GM21528 (cell line): ENCODE measurements around the gene CREB3L2.
"Not testable (repeated sequence)": the region's sequence is repeated elsewhere in the genome, so short reads cannot be mapped to it uniquely, and the experiment has no call there.

Experiments
- ATAC-seq: cut with Tn5 transposase; IDR thresholded peaks from one replicate; pipeline ENCODE4 v1.9.1; 2021; ENCODE audit warnings: mild to moderate bottlenecking, moderate library complexity; ENCODE audit not compliant: unreplicated experiment, low FRiP score

Gene CREB3L2, protein sequence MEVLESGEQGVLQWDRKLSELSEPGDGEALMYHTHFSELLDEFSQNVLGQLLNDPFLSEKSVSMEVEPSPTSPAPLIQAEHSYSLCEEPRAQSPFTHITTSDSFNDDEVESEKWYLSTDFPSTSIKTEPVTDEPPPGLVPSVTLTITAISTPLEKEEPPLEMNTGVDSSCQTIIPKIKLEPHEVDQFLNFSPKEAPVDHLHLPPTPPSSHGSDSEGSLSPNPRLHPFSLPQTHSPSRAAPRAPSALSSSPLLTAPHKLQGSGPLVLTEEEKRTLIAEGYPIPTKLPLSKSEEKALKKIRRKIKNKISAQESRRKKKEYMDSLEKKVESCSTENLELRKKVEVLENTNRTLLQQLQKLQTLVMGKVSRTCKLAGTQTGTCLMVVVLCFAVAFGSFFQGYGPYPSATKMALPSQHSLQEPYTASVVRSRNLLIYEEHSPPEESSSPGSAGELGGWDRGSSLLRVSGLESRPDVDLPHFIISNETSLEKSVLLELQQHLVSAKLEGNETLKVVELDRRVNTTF

DNA sequence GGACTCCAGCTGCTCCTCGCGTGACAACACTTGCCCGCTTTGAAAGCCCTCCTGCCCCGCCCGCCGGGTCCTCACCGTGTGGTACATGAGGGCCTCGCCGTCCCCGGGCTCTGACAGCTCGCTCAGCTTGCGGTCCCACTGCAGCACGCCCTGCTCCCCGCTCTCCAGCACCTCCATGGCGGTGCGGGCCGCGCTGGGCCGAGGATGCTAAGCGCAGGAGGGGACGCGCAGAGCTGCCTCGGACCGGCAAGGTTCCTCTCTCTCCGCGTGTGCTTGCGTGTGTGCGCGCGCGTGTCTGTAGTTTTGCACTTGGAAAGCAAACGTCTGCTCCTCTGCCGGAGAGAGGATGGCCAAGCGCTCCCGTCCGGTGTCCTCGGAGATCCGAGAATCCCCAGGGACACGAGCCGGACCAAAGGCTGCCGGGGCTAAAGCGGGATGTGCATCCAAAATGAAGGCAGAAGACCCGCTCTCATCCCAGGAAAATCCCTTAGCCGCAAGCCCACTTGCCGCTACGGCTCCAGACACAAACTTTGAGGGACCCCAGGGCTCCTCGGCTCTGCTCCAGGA, at the start of gene CREB3L2:
Gene CREB3L2, minus strand, starts transcription at position 558 of the 567 bp plus-strand sequence. Its CDS starts 381 bp downstream, at position 177.
- peak; percentile 47 for ATAC-seq

DNA sequence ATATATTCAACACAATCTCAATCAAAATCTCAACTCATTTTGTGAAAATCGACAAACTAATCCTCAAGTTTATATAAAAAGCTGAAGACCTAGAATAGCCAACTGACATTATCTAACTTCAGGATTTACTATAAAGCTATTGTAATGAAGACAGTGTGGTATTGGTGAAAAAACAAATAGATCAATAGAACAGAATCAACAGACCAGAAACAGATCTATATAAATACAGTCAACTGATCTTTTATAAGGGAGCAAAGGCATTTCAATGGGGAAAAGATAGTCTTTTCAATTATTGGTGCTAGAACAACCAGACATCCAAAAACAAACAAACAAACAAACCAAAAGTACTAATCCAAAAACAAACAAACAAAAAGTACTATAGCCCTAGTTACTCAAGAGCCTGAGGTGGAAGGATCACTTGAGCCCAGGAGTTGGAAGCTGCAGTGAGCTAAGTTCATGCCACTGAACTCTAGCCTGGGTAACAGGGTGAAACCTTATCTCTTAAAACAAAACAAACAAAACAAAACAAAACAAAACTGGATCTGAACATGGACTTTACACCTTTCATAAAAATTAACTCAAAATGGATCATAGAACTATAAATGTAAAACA, 47.7 kb upstream of the CREB3L2 start:
- ATAC-seq = no peak

DNA sequence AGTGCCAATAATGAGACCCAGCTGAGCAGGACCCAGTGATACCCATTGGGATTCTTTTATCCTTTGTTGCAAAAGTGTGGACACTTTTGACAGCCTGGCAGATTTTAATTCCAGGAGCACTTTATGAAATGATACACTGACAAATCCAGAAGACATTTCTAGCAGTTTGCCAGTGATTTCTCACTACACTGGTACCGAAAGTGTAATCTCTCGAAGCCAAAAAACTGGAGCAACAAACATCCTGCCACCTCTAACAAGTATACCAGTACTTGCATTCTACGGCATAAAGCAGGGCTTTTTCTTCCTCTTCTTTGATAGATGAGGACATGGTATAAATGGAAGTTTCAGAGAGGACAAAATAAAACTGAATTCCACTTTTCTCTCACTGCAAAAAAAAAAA, 46.0 kb upstream of the CREB3L2 start:
- ATAC-seq = no peak

DNA sequence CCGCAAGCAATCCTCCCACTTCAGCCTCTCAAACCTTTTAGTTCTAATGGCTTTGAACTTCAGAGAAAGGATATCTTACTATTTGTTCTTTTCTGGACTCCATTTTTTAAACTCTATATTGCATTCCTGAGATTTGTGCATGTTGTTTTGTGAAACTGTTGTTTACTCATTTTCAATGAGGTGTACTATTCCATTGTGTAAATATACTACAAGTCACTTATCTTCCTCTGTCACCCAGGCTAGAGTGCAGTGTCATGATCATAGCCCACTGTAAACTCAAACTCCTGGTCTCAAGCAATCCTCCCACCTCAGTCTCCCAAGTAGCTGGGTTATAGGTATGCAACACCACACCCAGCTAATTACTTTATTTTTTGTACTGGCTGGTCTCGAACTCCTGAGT, 43.0 kb upstream of the CREB3L2 start:
- no peak for ATAC-seq

DNA sequence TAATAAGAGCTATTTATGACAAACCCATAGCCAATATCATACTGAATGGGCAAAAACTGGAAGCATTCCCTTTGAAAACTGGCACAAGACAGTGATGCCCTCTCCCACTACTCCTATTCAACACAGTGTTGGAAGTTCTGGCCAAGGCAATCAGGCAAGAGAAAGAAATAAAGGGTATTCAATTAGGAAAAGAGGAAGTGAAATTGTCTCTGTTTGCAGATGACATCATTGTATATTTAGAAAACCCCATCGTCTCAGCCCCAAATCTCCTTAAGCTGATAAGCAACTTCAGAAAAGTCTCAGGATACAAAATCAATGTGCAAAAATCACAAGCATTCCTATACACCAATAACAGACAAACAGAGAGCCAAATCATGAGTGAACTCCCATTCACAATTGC, 38.2 kb upstream of the CREB3L2 start:
- ATAC-seq = not testable (repeated sequence)

DNA sequence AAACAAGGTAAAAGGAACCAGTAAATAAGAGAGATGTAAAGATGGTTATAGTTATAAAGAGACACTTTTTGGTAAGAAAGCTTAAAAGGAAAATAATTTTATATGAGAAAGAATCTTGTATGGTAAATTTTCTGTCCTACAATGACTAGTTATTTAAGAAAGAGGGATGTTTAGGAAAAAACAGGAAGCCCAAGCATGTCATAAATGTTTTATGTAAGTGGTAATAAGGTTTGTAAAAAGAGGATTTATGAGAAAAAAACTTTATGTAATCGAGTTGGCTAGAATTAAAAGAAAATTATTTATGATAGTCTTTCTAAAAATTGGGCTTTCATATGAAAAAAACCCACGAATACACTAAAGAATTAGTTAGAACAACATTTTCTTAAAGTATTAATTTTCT, 34.2 kb upstream of the CREB3L2 start:
- ATAC-seq = no peak

DNA sequence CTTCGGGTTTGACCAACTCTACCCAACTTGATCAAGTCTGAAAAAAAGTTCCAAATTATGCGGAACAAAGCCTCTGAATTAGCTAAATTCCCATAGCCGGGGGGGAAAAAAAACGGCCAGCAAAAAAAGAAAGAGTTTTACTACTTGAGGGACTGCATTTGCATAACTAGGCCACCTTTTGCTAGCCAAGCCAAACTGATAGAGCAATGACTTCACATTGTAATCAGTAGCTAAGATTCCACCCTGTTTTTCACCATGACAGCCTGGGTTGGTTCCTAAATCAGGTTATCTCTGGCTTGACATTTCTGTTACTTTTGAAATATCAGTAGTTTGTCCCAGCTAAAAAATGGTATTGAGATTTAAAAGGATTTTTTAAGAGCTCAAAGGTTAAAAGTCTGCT, 31.4 kb upstream of the CREB3L2 start:
- no peak for ATAC-seq

DNA sequence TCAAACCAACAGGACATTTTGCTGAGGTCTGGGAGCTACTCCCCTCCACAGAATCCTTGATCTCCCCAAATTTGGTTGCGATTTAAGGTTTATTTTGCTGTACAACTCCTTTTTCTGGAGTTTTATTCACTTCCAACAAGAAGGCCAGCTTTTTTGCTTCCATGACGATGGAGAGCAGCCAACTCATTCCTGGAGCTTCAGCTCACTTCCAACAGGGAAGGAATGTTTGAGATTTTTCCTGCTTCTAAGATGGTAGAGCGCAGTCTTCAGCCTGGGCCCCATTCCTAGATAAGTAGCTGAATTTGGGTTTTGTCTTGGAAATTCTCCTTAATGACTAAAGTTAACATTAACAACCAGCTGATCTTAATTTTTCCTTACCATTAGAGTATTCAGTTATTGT, 30.9 kb upstream of the CREB3L2 start:
- ATAC-seq = no peak

DNA sequence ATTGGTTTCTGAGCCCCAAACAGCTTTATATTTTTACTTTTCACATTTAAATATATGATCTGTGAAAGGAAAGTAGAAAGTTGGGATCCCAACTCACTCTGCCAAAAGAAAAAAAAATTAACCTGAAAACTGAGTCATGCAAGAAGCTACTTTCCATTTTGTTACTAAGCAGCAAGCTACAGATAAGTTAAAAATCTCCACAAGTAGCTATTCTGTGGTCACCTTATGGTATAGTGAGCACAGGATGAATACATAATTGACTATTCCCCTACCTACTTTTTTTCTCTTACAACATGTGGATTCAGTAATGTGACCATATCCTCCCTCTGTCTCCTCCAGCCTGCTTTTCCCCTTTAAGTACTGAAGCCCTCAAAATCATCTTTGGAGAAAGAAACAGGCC, 30.3 kb upstream of the CREB3L2 start:
- ATAC-seq = peak; percentile 71

DNA sequence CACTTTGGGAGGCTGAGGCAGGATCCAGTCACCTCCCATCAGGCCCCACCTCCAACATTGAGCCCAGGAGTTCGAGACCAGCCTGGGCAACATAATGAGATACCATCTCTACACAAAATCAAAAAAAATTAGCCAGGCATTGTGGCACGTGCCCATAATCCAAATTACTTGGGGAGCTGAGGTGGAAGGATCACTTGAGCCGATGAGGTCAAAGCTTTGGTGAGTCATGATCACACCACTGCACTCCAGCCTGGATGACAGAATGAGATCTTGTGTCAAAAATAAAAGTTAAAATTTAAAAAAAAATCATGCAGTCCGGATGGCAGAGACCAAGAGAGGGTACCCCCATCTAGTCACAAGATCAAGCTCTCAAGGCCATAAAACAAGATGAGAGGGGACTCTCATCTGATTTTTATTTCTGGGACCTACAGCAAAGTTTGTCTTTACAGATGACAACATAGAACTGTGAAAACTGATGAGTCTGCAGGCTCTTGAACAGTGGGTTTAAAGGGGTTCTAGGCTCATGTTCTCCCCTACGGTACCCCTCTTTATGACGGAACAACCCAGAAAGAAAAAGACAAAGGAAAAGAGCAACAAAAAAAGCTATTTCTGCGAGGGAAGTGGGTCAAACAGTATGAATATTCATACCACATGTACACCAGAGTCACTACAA, 28.9 kb upstream of the CREB3L2 start:
- no peak for ATAC-seq

DNA sequence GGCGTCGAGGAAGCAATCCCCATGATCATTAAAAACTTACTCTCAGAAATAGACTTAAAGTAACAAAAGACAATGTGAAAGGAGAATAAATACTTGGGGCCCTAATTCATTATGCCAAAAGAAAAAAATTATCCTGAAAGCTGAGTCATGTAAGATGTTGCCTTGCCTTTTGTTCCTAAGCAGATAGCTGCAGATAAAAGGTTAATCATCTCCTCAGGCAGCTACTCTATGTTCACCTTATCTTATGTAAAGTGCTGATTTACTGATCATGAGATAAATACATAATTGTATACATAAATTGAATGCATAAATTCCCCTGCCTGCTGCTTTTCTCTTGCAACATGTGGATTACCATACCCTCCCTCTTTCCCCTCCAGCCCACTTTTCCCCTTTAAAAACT, 28.1 kb upstream of the CREB3L2 start:
- no peak for ATAC-seq

DNA sequence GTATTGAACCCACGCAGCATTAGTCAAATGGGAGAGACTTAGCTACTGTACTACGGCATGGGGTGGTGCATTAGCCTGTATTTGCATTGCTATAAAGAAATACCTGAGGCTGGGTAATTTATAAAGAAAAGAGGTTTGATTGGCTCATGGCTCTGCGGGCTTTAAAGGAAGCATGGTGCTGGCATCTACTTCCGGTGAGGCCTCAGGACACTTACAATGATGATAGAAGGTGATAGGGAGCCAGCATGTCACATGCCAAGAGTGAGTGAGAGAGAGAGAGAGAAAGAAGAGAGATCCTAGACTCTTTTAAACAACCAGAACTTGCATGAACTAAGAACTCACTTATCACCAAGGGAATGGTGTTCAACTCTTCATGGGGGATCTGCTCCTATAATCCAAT, 27.2 kb upstream of the CREB3L2 start:
- no peak for ATAC-seq

DNA sequence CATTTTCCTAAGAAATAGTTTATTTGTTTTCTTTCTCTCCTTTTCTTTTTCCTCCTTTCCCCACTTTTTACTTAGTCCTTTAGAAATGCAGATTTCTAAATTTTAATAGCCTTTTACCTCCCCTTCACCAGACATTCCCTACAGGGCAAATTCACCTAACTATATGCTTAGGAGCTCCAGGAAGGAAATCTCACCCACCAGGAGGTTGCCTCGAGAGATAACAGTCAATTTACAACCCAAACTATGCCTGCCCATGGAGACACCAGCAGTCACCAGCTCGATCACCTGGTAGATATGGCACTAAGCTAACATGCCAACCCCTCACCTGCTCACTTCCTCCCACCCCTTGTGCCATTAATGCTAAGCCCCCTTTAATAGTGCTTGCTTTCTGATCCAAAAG, 25.2 kb upstream of the CREB3L2 start:
- ATAC-seq = no peak

DNA sequence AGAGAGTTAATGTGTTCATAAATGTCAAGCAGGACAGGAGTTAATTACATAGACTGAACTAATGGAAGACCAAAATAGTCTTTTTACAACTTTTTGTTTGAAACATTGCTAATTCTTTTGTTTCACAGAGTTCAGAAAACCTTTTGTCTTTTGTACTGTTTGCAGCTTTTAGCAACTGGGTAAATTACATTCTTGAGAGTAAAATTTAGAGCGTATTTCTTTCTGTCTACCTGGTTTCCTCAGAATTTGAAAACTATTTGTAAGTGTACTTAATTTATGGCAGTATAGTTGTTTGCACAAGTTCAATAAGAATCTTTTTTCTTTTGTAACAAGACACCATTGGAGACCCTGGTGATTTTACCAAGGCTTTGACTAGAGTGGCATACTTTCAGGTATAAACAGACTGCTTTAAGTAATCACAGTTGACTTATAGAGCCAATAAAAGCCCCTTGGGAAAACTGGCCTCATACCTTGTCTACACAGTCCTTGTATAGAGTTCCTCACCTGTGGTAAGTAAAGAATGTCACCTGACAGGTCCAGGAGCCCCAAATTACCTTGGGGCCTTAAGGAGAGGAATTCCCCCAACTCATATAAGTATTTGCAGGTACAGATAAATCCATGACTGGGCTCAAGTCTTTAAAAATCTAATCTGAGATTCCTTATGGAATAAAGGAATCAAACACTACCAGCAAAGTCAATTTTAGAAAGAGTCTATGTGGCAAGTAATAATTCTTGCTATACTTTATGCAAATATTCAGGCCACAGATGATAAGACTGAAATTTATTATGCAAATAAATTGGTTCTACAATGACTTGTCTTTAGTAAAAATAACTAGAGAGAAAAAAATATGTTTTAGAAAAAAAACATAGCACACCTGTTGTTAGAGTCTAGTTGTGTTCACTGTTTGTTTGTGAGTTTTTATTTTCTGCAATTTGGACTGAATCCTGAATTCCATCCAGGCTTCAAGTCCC, 23.6 kb upstream of the CREB3L2 start:
- peak; percentile 45 for ATAC-seq

DNA sequence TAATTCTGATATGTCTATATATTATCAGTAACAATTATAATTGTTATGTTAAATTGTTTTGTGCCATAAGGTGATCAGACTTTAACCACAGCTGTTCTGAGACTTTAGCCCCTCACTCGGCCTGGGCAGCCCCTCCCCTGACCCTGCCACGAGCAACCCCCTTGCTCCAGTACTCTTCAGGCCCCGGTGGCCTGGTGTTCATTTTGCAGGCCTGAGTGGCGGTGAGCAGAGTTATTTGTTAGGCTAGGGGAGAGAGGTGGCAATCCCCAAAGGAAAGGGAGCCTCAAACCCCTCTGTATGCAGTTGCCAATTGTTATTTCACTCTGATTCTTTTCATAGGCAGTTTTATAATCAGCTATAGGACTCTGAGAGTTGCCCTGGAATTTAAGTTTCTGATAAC, 22.9 kb upstream of the CREB3L2 start:
- ATAC-seq = no peak

DNA sequence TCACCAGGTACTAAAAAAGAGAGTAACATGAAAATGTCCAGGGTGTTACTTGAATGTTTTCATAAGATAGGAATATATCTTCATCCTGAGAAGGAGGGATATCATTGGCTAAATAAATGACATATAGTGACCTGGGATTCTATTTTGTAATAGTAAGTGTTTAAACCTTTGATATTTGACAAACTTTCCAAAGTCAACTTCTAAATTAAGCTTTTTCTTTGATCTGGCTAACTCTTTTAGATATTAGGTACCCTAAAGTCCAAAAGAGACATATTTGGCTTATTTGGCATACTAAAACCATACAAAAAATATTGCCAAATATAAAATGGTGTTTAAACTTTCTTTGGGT, 22.4 kb upstream of the CREB3L2 start:
- no peak for ATAC-seq

DNA sequence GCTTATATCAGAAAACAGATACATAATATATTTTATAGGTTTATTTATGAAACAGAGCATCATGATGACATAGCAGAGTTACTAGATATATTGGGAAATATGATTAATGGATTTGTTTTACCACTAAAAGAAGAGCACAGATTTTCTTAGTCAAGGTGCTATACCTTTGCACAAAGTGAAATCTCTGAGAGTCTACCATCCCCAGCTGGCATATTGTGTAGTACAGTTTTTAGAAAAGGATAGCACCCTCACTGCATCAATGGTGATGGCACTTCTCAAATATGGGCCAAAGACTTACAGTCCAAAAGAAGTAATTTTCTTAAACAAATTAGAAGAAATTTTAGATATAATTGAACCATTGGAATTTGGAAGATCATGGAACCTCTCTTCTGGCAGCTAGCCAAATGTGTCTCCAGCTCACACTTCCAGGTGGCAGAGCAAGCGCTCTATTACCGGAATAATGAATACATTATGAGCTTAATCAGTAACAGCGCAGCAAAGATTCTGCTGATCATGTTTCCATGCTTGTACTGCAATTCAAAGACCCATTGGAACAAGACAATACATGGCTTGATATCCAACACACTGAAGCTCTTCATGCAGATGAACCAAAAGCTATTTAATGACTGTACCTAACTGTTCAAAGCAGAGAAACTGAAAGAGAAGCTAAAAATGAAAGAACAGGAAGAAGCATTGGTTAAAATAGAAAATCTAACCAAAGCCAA, 21.9 kb upstream of the CREB3L2 start:
- peak; percentile 74 for ATAC-seq

DNA sequence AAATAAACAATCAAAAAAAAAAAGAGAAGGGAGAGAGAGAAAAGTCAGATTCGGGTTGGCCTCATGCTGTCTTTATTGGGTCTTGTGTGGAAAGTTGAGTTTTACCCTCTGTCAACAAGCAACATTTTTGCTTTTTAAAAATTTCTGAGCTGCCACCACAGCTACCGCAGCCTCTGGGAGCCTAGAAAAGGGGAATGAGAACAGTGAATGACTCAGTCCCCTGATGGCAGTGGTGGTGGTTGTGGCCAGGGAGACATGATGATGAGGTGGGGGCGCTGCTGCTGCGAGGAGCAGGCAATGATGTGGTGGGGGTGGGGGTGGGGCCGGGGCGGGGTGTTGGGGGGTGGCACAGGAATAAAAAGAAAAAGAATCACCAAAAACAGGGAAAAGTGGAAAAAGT, 20.0 kb upstream of the CREB3L2 start:
- ATAC-seq = no peak

DNA sequence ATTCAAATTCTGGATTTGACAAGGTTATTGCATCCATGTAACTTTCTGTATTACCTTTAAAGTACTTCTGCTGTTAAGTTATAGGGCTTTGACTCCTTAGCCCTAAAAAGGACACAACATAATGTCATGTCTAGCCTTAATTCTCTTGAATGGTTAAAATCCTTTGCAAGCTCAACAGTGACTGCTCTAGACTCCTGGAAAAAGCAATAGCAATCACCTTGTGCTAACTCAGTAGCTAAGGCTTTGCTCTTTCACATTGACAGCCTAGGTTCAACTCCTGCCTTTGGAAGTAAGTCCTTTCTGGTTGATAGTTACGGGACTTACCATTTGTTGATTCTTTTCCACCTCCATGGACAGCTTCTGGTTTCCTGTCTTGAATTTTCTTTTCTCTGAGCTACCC, 16.1 kb upstream of the CREB3L2 start:
- no peak for ATAC-seq
